Measurements from ENCODE around the gene WASF2. TPM values are rescaled to one million over a fixed set of nuclear protein-coding genes. Genes with fewer than 3 reads are reported as not detected.
"Not testable (repeated sequence)": the region's sequence is repeated elsewhere in the genome, so short reads cannot be mapped to it uniquely, and the experiment has no call there.

The WASF2 gene
- total RNA-seq, result 100 to 1,000 TPM in 1 of 2 donors, 10 to 100 TPM in 1; 97.7 to 110 TPM

- H3K9me3 Mint-ChIP-seq, result no peaks in the 10 kb centered on the region
- DNase-seq (ENCODE audit: low spot score) (peak; percentile 98), ATAC-seq (peak; percentile 99)
- peaks cover 23 to 28% of the 10 kb centered on the region in 2 donors for H3K4me1 Mint-ChIP-seq (ENCODE audit: low read depth in 2 of 2)
- peak within 1 kb of the TSS; percentile 99 for H3K27ac Mint-ChIP-seq
- no peaks in the 10 kb centered on the region for H3K36me3 Mint-ChIP-seq
- peak within 1 kb of the TSS; percentile 91 for H3K4me3 Mint-ChIP-seq
- H3K27me3 Mint-ChIP-seq, result no peaks in the 10 kb centered on the region
Measured at GRCh38 chr1:27489973-27490741, at the start of gene WASF2. TSS of gene WASF2 (minus strand) at chr1:27490167. CDS start at chr1:27428890, 61,277 bp downstream.

GRCh38 chr1:27538793-27539192, 48.8 kb upstream of the WASF2 start:
- Mint-ChIP-seq H3K27ac (no peak overlapping the region), H3K4me3 (no peak overlapping the region), H3K4me1 (ENCODE audit: low read depth in 2 of 2) (peaks cover 12 to 19% of the 10 kb centered on the region in 2 donors), H3K27me3 (no peaks in the 10 kb centered on the region), H3K9me3 (no peaks in the 10 kb centered on the region), H3K36me3 (no peaks in the 10 kb centered on the region)
- DNase-seq (ENCODE audit: low spot score), result no peak
- no peak for ATAC-seq

GRCh38 chr1:27538305-27538676, 48.3 kb upstream of the WASF2 start:
- not testable (repeated sequence) for DNase-seq (ENCODE audit: low spot score); H3K27me3 Mint-ChIP-seq; H3K27ac Mint-ChIP-seq; ATAC-seq; H3K36me3 Mint-ChIP-seq; H3K4me3 Mint-ChIP-seq; H3K9me3 Mint-ChIP-seq
- H3K4me1 Mint-ChIP-seq (ENCODE audit: low read depth in 2 of 2), result peaks cover 12 to 17% of the 10 kb centered on the region in 2 donors

GRCh38 chr1:27536767-27537166, 46.8 kb upstream of the WASF2 start:
- Mint-ChIP-seq H3K27me3 (no peaks in the 10 kb centered on the region), H3K4me1 (ENCODE audit: low read depth in 2 of 2) (peaks cover 21 to 24% of the 10 kb centered on the region in 2 donors)

GRCh38 chr1:27536010-27536757, 46.2 kb upstream of the WASF2 start:
- no peak for ATAC-seq
- no peak for DNase-seq (ENCODE audit: low spot score)
- H3K4me1 Mint-ChIP-seq (ENCODE audit: low read depth in 2 of 2), result peaks cover 21 to 24% of the 10 kb centered on the region in 2 donors
- peaks cover 5% of the 10 kb centered on the region for H3K36me3 Mint-ChIP-seq
- no peaks in the 10 kb centered on the region for H3K27me3 Mint-ChIP-seq
- H3K4me3 Mint-ChIP-seq, result no peak overlapping the region
- no peak overlapping the region for H3K27ac Mint-ChIP-seq
- H3K9me3 Mint-ChIP-seq, result no peaks in the 10 kb centered on the region

More at GRCh38 chr1:27536767-27537166, 46.8 kb upstream of the WASF2 start:
- H3K36me3 Mint-ChIP-seq, result peaks cover 5% of the 10 kb centered on the region
- no peak overlapping the region for H3K4me3 Mint-ChIP-seq
- no peak overlapping the region for H3K27ac Mint-ChIP-seq
- ATAC-seq (no peak), DNase-seq (ENCODE audit: low spot score) (no peak)
- no peaks in the 10 kb centered on the region for H3K9me3 Mint-ChIP-seq

- ATAC-seq (no peak), DNase-seq (ENCODE audit: low spot score) (no peak)
- peaks cover 5% of the 10 kb centered on the region for H3K36me3 Mint-ChIP-seq
- H3K27me3 Mint-ChIP-seq, result no peaks in the 10 kb centered on the region
- H3K27ac Mint-ChIP-seq, result no peak overlapping the region
- H3K9me3 Mint-ChIP-seq, result no peaks in the 10 kb centered on the region
- H3K4me1 Mint-ChIP-seq (ENCODE audit: low read depth in 2 of 2), result peaks cover 17 to 21% of the 10 kb centered on the region in 2 donors
- no peak overlapping the region for H3K4me3 Mint-ChIP-seq
Measured at GRCh38 chr1:27535386-27535785, 45.4 kb upstream of the WASF2 start.

GRCh38 chr1:27531959-27532685, 42.2 kb upstream of the WASF2 start:
- Mint-ChIP-seq H3K4me3 (no peak overlapping the region), H3K27ac (peak overlapping the region in 1 of 2 donors; percentile 65)
- ATAC-seq, result no peak

GRCh38 chr1:27530192-27530591, 40.2 kb upstream of the WASF2 start:
- Mint-ChIP-seq H3K36me3 (peaks cover 5% of the 10 kb centered on the region), H3K9me3 (no peaks in the 10 kb centered on the region), H3K27me3 (peaks cover 15% of the 10 kb centered on the region in 2 donors), H3K4me1 (ENCODE audit: low read depth in 2 of 2) (peaks cover 31 to 36% of the 10 kb centered on the region in 2 donors), H3K4me3 (no peak overlapping the region), H3K27ac (no peak overlapping the region)
- ATAC-seq (no peak), DNase-seq (ENCODE audit: low spot score) (no peak)

More at GRCh38 chr1:27531959-27532685, 42.2 kb upstream of the WASF2 start:
- Mint-ChIP-seq H3K27me3 (peaks cover 10 to 15% of the 10 kb centered on the region in 2 donors), H3K4me1 (ENCODE audit: low read depth in 2 of 2) (peaks cover 19 to 29% of the 10 kb centered on the region in 2 donors), H3K36me3 (peaks cover 5% of the 10 kb centered on the region), H3K9me3 (no peaks in the 10 kb centered on the region)
- no peak for DNase-seq (ENCODE audit: low spot score)

- Mint-ChIP-seq H3K27ac (no peak overlapping the region), H3K9me3 (no peaks in the 10 kb centered on the region), H3K4me3 (no peak overlapping the region), H3K4me1 (ENCODE audit: low read depth in 2 of 2) (peaks cover 35 to 36% of the 10 kb centered on the region in 2 donors), H3K27me3 (peaks cover 15% of the 10 kb centered on the region in 2 donors), H3K36me3 (peaks cover 5% of the 10 kb centered on the region)
- ATAC-seq, result no peak
- DNase-seq (ENCODE audit: low spot score), result no peak
Measured at GRCh38 chr1:27529704-27530018, 39.7 kb upstream of the WASF2 start.

GRCh38 chr1:27528818-27529703, 39.1 kb upstream of the WASF2 start:
- peak overlapping the region; percentile 27 for H3K4me3 Mint-ChIP-seq
- ATAC-seq (no peak), DNase-seq (ENCODE audit: low spot score) (no peak)
- peaks cover 15 to 18% of the 10 kb centered on the region in 2 donors for H3K27me3 Mint-ChIP-seq
- H3K9me3 Mint-ChIP-seq, result no peaks in the 10 kb centered on the region
- peaks cover 5% of the 10 kb centered on the region for H3K36me3 Mint-ChIP-seq
- H3K27ac Mint-ChIP-seq, result no peak overlapping the region
- peaks cover 35 to 36% of the 10 kb centered on the region in 2 donors for H3K4me1 Mint-ChIP-seq (ENCODE audit: low read depth in 2 of 2)

- peaks cover 15 to 21% of the 10 kb centered on the region in 2 donors for H3K27me3 Mint-ChIP-seq
- peaks cover 35 to 36% of the 10 kb centered on the region in 2 donors for H3K4me1 Mint-ChIP-seq (ENCODE audit: low read depth in 2 of 2)
- no peaks in the 10 kb centered on the region for H3K9me3 Mint-ChIP-seq
- ATAC-seq (peak; percentile 39 to 43), DNase-seq (ENCODE audit: low spot score) (no peak)
- peaks cover under 1% of the 10 kb centered on the region for H3K36me3 Mint-ChIP-seq
- H3K27ac Mint-ChIP-seq, result no peak overlapping the region
- peak overlapping the region; percentile 27 for H3K4me3 Mint-ChIP-seq
Measured at GRCh38 chr1:27527890-27528817, 38.2 kb upstream of the WASF2 start.

- no peak for DNase-seq (ENCODE audit: low spot score)
- ATAC-seq, result no peak
- no peaks in the 10 kb centered on the region for H3K9me3 Mint-ChIP-seq
- peaks cover 15 to 21% of the 10 kb centered on the region in 2 donors for H3K27me3 Mint-ChIP-seq
- no peak overlapping the region for H3K4me3 Mint-ChIP-seq
- H3K4me1 Mint-ChIP-seq (ENCODE audit: low read depth in 2 of 2), result peaks cover 33 to 34% of the 10 kb centered on the region in 2 donors
- no peaks in the 10 kb centered on the region for H3K36me3 Mint-ChIP-seq
- H3K27ac Mint-ChIP-seq, result no peak overlapping the region
Measured at GRCh38 chr1:27527223-27527889, 37.4 kb upstream of the WASF2 start.
